Osteocyte (in vitro differentiated cells): ENCODE data around the gene CLDN4. TPM values are rescaled to one million over a fixed set of nuclear protein-coding genes. Genes with fewer than 3 reads are reported as not detected.

Experiments used
- DNase-seq: peaks from one replicate; pipeline ENCODE4 v3.0.0; 2021; ENCODE audit warnings: mixed read lengths; ENCODE audit not compliant: unreplicated experiment; ENCODE audit errors: extremely low spot score
- H3K27ac Mint-ChIP-seq: one replicate; pipeline ENCODE4 v1.8.0; 2021; ENCODE audit warnings: mild to moderate bottlenecking, mixed read lengths; ENCODE audit not compliant: unreplicated experiment
- H3K27me3 Mint-ChIP-seq: one replicate; pipeline ENCODE4 v1.8.0; 2021; ENCODE audit warnings: mixed read lengths; ENCODE audit not compliant: unreplicated experiment
- H3K36me3 Mint-ChIP-seq: one replicate; pipeline ENCODE4 v1.8.0; 2021; ENCODE audit warnings: mixed read lengths; ENCODE audit not compliant: unreplicated experiment
- H3K4me1 Mint-ChIP-seq: one replicate; pipeline ENCODE4 v1.8.0; 2021; ENCODE audit warnings: mixed read lengths; ENCODE audit not compliant: unreplicated experiment
- H3K4me3 Mint-ChIP-seq: one replicate; pipeline ENCODE4 v1.8.0; 2021; ENCODE audit warnings: mild to moderate bottlenecking, moderate library complexity, mixed read lengths; ENCODE audit not compliant: unreplicated experiment
- H3K9me3 Mint-ChIP-seq: one replicate; pipeline ENCODE4 v1.8.0; 2021; ENCODE audit warnings: mixed read lengths; ENCODE audit not compliant: unreplicated experiment
- CTCF ChIP-seq: fragments of 200-600 bp; sonication (generic); IDR thresholded peaks from 2 replicates; pipeline ENCODE4 v1.5.0; 2021; ENCODE audit warnings: antibody characterized with exemption, mild to moderate bottlenecking, moderate library complexity
- total RNA-seq: library from RNA; stranded (reverse); gene quantifications from 2 replicates; pipeline ENCODE4 v1.2.1, GENCODE V29; 2021

CLDN4 gene
- total RNA-seq, 1 donor from 2014 or later: 0.62 TPM

GRCh38 chr7:73850781-73851207 lies 20.0 kb downstream of the CLDN4 start:
- no peaks in the 10 kb centered on the region for H3K27me3 Mint-ChIP-seq
- H3K9me3 Mint-ChIP-seq: no peaks in the 10 kb centered on the region
- TF ChIP-seq CTCF: no peak
- no peak for DNase-seq
- H3K4me1 Mint-ChIP-seq: peaks cover 41% of the 10 kb centered on the region
- no peak overlapping the region for H3K4me3 Mint-ChIP-seq
- peak overlapping the region; percentile 95 for H3K27ac Mint-ChIP-seq
- no peaks in the 10 kb centered on the region for H3K36me3 Mint-ChIP-seq

GRCh38 chr7:73851410-73852338 lies 20.9 kb downstream of the CLDN4 start:
- no peak for DNase-seq
- Mint-ChIP-seq H3K9me3 (no peaks in the 10 kb centered on the region), H3K27ac (peak overlapping the region; percentile 95), H3K4me3 (no peak overlapping the region), H3K36me3 (no peaks in the 10 kb centered on the region), H3K4me1 (peaks cover 38% of the 10 kb centered on the region), H3K27me3 (peaks cover 2% of the 10 kb centered on the region)
- TF ChIP-seq CTCF: no peak

DNA sequence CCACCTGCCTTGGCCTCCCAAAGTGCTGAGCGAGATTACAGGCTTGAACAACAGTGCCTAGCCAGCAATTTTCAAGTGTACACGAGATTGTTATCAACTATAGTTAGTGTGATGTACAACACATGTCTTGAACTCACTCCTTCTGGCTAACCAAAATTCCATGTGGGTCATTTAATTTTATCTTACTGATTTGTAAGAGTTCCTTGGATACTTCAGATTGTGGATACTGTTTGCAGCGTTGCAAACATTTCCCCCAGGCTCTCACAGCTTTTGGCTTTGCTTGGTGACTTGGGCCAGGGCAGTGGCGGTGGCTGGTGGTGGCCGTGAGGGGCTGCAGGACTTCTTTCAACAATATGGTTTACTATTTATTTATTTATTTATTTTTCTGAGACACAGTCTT lies 21.7 kb downstream of the CLDN4 start:
- Mint-ChIP-seq H3K27ac (peak overlapping the region; percentile 95), H3K4me3 (no peak overlapping the region), H3K9me3 (no peaks in the 10 kb centered on the region), H3K27me3 (peaks cover 6% of the 10 kb centered on the region), H3K36me3 (no peaks in the 10 kb centered on the region), H3K4me1 (peaks cover 38% of the 10 kb centered on the region)
- DNase-seq: no peak
- TF ChIP-seq CTCF: no peak

GRCh38 chr7:73856941-73857340 lies 26.1 kb downstream of the CLDN4 start:
- Mint-ChIP-seq H3K27ac (no peak overlapping the region), H3K9me3 (no peaks in the 10 kb centered on the region)

More at GRCh38 chr7:73856941-73857340, 26.1 kb downstream of the CLDN4 start:
- peaks cover 10% of the 10 kb centered on the region for H3K27me3 Mint-ChIP-seq
- H3K4me3 Mint-ChIP-seq: no peak overlapping the region
- H3K36me3 Mint-ChIP-seq: no peaks in the 10 kb centered on the region
- no peak for DNase-seq
- peaks cover 14% of the 10 kb centered on the region for H3K4me1 Mint-ChIP-seq
- TF ChIP-seq CTCF: no peak
